GM06990 (cell line): ENCODE measurements around the gene VSX1.

Source experiments
- DNase-seq: peaks from one replicate; pipeline ENCODE4 v3.0.0-alpha.2; 2011; ENCODE audit not compliant: insufficient read length; ENCODE audit errors: extremely low read depth
- H3K27me3 ChIP-seq: replicated peaks from 2 replicates; pipeline ENCODE4 v1.6.0; 2011; ENCODE audit warnings: low read length; ENCODE audit not compliant: control insufficient read depth, insufficient read depth
- H3K36me3 ChIP-seq: 2 replicates; pipeline ENCODE4 v1.5.1; 2011; ENCODE audit warnings: low read length; ENCODE audit not compliant: control insufficient read depth, insufficient read depth
- H3K4me3 ChIP-seq: replicated peaks from 2 replicates; pipeline ENCODE4 v1.5.1; 2011; ENCODE audit warnings: low read depth, mild to moderate bottlenecking, control low read depth, low read length
- TF ChIP-seq, protein P1 (sequence below): IDR thresholded peaks from 2 replicates; pipeline ENCODE4 v1.5.1; 2011; ENCODE audit warnings: low read length, control low read depth, mild to moderate bottlenecking, inconsistent platforms; ENCODE audit not compliant: insufficient read depth, poor library complexity, severe bottlenecking

VSX1 gene

GRCh38 chr20:25048519-25048952 lies 33.4 kb downstream of the VSX1 start:
- TF ChIP-seq, protein P1, sequence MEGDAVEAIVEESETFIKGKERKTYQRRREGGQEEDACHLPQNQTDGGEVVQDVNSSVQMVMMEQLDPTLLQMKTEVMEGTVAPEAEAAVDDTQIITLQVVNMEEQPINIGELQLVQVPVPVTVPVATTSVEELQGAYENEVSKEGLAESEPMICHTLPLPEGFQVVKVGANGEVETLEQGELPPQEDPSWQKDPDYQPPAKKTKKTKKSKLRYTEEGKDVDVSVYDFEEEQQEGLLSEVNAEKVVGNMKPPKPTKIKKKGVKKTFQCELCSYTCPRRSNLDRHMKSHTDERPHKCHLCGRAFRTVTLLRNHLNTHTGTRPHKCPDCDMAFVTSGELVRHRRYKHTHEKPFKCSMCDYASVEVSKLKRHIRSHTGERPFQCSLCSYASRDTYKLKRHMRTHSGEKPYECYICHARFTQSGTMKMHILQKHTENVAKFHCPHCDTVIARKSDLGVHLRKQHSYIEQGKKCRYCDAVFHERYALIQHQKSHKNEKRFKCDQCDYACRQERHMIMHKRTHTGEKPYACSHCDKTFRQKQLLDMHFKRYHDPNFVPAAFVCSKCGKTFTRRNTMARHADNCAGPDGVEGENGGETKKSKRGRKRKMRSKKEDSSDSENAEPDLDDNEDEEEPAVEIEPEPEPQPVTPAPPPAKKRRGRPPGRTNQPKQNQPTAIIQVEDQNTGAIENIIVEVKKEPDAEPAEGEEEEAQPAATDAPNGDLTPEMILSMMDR = no peak
- no peak overlapping the region for H3K4me3 ChIP-seq
- H3K36me3 ChIP-seq = peaks cover 4% of the 10 kb centered on the region
- no peak for DNase-seq
- H3K27me3 ChIP-seq = no peaks in the 10 kb centered on the region

DNA sequence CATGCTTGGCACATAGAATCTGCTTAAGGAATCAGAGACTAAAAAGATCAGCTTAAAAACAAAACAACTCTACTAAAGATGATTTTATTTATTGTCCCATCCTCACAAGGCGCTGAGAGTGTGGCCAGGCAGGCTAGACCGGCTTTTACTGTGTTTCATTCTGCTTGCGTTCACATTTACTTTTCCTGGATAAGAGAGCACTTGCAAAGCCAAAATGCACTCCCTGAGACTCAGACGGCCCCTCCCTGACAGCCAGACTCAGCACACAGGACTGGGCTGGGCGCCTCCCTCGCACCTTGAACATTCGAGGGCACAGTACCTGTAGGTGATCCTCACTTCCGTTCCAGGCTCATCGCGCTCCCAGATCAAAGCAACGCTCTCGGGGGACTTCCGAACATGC lies 34.2 kb downstream of the VSX1 start:
- DNase-seq = no peak
- H3K27me3 ChIP-seq = no peaks in the 10 kb centered on the region
- TF ChIP-seq, protein P1 = no peak
- no peak overlapping the region for H3K4me3 ChIP-seq
- peaks cover 4% of the 10 kb centered on the region for H3K36me3 ChIP-seq

DNA sequence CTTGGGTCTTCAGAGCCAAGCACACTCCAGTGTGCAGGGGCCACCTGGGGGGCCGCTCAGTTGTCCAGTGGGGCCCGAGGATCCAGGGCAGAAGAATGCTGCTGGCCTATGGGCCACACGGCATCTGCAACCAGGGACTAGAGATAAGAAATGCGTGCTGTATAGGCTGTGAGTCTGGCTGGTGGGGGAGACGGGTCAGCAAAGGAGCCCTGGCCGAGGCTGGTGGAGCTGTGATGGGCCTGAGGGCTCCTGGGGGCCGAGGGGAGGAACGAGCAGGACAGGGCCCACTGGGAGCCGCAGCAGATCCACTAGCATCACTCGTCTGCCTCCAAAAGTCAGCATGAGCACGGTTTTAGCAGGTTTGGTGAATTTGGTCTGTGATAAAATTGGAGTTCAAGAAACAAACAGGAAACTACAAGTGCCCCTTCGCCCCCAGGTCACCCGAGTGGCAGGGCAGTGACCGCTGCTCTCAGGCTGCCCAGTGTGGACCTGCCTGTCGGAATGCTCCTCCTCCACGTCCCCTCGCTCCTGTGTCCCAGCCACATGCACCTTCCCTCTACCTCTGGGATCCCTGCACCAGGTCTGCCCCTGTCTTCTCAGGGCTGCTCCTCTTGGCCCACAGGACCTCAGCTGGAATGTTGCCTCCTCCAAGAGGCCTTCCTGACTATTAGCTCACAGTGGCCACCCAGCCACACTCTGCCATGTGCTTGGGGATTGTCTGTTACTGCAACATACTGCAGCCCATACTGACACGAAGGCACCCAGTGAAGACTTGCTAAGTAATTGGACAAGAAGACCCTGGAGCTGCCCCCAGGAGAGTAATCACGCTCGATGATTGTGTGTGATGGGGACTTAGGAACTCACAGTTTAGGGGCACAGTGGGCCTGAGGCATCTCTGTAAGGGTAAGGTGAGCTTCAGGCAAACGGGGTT lies 34.9 kb downstream of the VSX1 start:
- no peak for DNase-seq
- Histone ChIP-seq H3K36me3 (peaks cover 4% of the 10 kb centered on the region), H3K27me3 (no peaks in the 10 kb centered on the region), H3K4me3 (no peak overlapping the region)
- TF ChIP-seq, protein P1 = no peak

DNA sequence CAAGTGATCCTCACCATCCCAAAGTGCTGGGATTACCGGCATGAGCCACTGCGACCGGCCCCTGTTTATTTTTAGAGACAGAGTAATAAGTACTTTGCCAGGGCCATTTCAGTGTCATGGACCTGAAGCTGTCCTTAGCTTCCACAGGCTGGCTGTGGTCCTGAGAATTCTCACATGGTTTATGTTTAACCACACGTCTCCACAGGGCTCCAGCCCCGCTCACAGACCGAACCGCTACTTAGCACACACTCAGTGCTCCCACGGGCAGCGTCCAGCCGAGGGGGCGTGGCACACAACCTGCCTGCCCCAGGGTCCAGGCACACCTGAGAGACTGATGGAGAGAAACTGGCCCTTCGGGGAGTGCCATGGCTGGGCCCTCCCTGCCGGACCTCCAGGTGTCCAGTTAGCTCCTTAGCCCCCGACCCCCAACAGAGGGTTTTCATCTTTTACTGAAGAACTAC lies 35.7 kb downstream of the VSX1 start:
- Histone ChIP-seq H3K4me3 (no peak overlapping the region), H3K36me3 (peaks cover 4% of the 10 kb centered on the region), H3K27me3 (no peaks in the 10 kb centered on the region)
- TF ChIP-seq, protein P1 = no peak
- no peak for DNase-seq

DNA sequence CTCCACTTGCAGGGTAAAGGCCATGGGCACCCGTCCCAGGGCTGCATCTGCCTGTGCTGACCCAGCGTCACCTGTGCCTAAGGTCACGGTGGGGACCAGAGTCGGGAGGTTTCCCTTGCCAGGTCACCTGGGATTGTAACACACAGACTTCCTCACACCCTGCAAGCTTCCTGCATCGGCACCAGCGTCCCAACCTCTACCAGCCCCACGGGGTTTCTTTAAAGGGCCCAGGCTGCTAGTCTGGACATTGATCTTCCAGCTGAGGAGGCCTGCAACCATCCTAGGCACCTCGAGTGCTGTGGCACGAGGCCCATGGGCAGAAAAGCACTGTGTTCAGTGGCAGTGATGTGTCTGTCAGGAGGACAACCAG lies 36.6 kb downstream of the VSX1 start:
- Histone ChIP-seq H3K36me3 (peaks cover 4% of the 10 kb centered on the region), H3K27me3 (no peaks in the 10 kb centered on the region), H3K4me3 (no peak overlapping the region)
- no peak for DNase-seq
- TF ChIP-seq, protein P1 = no peak
